VCaP (cell line): ENCODE measurements around the gene MELTF.
A peak's percentile ranks its signal among the peaks of the same experiment; 100 is the strongest.

Source experiments
- H3K27ac ChIP-seq: fragments of 450-650 bp; 2 replicates; pipeline ENCODE4 v1.5.1; 2017
- TF ChIP-seq, protein P1 (sequence below): fragments of 450-650 bp; conservative IDR thresholded peaks from 2 replicates; pipeline ENCODE4 v1.5.1; 2017; ENCODE audit warnings: mild to moderate bottlenecking, moderate library complexity

Gene MELTF

GRCh38 chr3:196974661-196975060 is 55.0 kb downstream of the MELTF start:
- TF ChIP-seq, protein P1, sequence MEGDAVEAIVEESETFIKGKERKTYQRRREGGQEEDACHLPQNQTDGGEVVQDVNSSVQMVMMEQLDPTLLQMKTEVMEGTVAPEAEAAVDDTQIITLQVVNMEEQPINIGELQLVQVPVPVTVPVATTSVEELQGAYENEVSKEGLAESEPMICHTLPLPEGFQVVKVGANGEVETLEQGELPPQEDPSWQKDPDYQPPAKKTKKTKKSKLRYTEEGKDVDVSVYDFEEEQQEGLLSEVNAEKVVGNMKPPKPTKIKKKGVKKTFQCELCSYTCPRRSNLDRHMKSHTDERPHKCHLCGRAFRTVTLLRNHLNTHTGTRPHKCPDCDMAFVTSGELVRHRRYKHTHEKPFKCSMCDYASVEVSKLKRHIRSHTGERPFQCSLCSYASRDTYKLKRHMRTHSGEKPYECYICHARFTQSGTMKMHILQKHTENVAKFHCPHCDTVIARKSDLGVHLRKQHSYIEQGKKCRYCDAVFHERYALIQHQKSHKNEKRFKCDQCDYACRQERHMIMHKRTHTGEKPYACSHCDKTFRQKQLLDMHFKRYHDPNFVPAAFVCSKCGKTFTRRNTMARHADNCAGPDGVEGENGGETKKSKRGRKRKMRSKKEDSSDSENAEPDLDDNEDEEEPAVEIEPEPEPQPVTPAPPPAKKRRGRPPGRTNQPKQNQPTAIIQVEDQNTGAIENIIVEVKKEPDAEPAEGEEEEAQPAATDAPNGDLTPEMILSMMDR: no peak
- no peak overlapping the region for H3K27ac ChIP-seq

DNA sequence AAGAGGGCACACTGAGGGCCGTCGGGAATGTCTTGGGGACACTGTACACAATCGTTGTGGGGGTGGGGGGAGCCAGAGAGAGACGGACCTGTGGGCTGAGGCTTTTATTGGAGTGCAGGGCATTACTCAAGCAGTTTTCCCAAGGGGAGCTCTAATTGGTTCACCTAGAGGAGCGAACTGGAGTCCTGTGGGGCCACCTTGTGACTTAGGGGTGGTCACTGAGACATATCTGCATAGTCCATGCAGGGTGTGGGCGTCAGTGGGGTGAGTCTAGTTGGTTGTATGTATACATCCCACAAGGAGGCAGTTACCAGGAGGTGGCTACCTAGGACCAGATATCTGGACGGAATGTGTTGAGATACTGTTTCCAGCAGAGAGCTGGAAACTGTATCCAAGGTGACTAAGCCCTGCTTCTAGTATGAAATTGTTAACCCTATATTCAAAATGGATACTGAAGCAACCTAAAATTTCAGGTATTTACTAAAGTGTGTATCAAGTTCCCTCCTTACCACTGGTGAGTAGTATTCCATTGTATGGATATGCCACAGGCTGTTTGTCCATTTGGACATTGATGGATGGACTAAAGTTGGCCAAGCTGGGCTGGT is 58.4 kb downstream of the MELTF start:
- peak overlapping the region; percentile 68 for H3K27ac ChIP-seq
- TF ChIP-seq, protein P1: no peak

DNA sequence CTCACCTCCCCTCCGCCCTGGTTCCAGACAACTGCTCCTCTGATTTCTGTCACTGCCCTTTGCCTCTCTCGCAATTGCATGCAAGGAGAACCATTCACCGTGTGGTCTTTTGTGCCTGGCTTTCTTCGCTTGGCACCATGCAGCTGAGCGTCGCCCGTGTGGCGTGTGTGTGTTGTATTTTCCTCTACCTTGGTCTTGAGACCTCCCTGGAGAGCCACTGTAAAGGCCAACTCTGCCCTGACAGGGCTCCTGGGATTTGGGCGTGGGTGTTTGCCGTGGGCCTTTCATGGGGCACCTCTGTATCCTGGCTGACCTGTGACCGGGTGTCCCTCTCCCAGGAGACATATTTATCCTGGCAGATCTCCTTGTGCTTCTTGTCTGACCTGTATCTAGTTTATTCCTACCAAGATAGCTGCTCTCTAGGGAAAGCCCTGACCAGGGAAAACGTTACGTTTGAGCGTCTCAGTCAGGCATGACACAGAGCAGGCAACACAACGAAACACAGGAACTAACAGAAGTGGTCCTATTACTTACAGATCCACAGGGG is 59.0 kb downstream of the MELTF start:
- peak overlapping the region; percentile 68 for H3K27ac ChIP-seq
- TF ChIP-seq, protein P1: no peak

- peak overlapping the region; percentile 68 for H3K27ac ChIP-seq
- TF ChIP-seq, protein P1: peak; percentile 97
Observed at GRCh38 chr3:196969660-196970546, 59.7 kb downstream of the MELTF start.

DNA sequence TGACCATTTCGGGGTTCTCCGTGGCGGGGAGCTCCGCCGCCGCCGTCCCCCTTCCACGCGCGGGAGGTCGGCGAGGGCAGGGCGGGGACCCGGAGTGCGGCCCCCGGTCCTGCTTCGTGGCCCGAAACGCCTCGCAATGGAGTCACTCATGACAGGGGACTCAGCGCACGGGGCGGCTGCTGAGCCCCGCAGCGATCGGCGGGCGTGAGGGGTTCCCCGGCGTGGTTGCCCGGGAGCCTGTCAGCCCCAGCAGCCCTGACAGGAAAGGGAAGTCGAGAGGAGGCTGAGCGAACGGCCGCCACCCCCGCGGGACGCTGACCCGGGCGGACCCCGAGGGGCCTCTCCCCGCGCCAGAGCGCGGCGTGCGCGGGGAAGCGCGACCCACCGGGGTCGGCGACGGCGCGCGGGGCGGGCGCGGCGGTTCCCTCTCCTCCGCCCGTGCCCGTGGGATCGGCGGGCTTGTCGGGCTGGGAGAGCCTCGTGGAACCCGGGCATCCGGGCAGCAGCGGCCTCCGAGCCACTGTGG is 60.4 kb downstream of the MELTF start:
- peak overlapping the region; percentile 68 for H3K27ac ChIP-seq
- TF ChIP-seq, protein P1: no peak

DNA sequence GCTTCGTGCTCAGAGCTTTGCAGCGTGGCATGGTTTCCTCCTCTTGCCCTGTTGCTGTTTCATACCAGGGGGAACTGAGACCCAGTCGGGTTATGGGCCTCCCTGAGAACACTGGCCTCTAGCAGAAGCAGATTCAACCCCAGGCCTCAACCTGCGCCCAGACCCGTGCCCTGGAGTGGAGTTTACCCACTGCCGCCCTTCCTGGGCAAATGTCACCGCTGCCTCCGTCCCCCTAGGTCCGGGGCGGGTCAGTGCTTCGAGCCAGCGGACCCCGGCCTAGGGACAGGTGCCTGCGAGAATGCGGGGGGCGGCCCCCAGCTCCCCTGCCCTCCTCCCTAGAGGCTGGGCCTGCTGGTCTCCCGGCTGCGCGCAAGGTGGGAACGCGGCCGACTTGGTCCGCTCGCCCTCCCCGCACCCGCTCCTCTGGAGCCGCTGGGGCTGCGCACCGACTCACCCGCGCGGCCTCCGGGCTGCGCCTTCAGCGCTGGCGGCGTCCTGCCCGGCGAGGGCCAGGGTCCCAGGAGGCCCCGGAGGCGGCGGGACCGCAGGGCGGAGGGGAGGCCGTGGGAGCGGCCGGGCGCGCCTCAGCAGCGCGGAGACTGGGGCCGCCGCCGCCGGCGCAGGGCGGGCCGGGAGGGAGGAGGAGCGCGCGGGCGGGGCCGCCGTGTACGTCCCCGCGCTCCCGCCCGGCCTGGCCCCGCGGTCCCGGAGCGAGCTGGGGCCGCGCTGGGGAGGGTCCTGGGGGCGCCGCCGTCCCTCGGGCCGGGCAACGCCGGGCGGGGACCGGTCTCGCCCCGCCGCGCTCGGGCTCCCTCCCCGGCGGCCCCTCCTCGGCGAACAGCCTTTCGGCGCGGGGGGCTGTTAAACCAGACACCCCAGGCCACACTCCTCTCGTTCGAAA is 61.1 kb downstream of the MELTF start, which contains the start of gene PIGZ:
Gene PIGZ (minus strand): TSS at position 601 of the 901 bp plus-strand sequence. CDS start 16,802 bp downstream, outside the sequence.
- TF ChIP-seq, protein P1: no peak
- H3K27ac ChIP-seq: peak within 1 kb of the TSS; percentile 68
